Kidney capillary endothelial cell (primary cell): ENCODE measurements around the gene ANKRD34C.
A peak's percentile ranks its signal among the peaks of the same experiment; 100 is the strongest.

Experiments used
- DNase-seq: peaks from one replicate; pipeline ENCODE4 v3.0.0-alpha.2; 2018; ENCODE audit warnings: low spot score

The ANKRD34C gene

DNA sequence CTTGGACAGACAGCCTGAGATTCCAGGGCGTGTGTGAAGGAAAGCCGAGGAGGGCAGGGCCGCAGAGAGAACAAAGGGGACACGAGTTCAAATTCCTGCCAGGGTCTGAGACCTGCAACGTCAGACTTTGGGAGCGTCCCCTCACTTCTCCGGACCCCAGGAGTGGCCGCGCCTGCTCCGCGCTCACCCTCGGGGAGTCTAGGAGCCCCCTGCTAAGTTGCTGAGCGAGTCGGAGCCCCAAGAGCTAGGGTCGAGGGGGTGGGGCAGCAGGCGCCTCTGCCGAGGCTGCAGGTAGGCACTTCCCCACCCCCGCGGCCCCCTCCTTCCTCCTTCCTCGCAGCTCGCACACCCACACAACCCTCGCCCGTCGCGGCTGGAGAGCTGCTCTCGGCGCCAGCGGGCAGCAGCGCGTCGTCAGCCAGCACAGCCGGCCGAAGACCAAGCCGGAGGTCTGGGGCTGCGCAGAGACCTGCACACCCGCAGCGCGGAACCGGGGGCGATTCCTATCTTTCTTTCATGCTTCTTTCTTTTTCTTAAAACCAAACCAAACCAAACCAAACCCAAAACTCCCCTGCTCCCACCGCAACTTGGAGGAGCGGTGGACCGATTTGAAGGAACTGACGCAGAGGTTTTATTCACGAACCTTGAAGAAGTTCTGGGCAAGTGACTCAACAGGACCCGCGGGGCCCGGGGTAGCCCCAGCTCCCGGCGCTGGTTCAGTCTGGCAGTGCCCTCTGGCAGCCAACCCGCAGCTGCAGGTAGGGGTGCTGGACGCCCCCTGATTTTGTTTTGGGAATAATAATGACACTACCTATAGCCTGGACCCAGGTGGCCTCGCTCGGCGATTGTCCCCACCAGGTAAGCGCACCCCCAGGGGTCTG, at the start of gene ANKRD34C:
Gene ANKRD34C (plus strand): TSS at position 352 of the 881 bp plus-strand sequence. CDS start 10,563 bp downstream, outside the sequence.
- no peak for DNase-seq

DNA sequence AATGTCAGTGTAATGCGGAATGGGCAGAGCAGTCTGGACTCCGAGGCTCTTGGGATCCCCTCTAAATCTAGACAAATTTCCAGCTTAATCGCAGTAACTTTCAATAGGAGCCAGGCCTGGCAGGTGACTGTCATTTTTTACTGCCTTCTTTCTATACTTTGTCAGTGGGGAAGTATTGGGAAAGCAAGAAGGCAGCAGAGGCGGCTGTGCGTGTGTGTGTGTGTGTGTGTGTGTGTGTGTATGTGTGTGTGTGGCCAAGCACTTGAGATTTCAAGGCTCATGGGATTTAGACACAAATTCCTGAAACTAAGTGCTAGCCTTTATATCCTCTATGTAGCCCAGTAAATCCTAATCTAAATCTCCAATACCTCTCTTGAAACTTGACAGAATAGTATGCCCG, 49.3 kb upstream of the ANKRD34C start:
- DNase-seq: no peak

DNA sequence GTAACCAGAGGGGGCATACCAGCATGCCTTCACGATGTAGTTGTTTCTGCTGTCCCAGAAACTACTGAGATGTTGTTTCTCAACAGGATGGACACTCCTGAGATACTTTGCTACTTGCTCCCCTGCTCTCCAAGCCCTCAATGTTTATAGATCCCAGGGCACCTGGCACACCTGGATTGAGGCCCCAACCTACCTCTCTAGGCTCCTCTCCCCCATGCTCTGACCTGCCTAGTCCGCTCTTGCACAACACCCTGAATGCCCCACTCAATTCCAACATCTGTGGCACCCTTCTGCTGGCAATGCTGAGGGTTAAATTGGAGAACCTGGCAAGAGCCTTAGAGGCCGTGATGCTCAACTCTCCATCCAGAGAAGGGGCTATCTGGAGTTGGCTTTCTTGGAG, 42.5 kb upstream of the ANKRD34C start:
- no peak for DNase-seq

DNA sequence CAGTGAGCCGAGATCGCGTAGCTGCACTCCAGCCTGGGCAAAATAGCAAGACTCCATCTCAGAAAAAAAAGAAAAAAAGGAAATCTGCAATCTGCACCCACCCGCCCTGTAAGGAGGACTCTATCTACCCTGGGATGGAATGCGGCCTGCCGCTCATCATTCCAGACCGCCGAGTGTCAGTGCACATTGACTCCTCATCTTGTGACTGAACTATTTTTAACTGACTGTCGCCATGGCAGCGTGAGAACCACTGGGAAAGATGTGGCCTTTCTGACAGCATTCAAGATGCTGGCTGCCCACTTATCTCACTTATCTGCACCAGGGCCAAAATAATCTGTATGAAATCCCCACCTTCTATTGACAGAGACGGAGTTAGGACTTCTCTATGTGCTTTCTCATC, 38.8 kb upstream of the ANKRD34C start:
- DNase-seq: no peak

DNA sequence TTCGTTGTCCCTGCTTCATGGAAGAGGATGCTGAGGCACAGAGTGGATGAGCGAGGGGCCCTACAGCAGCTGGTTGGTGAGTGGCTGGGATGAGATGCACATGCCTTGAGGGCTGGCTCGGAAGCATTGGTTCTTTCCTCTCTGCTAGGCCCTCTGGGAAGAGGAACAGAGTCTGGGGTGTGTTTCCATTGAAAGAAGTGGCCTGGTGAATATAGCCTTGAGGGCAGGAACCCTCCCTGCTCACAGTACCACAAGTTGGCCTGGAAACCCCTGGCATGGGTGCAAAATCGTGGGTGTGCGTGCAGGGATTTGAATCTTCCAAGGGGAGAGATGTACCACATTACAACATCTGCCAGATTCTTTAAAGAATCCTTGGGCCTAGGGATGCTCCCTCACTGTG, 37.6 kb upstream of the ANKRD34C start:
- DNase-seq: no peak

DNA sequence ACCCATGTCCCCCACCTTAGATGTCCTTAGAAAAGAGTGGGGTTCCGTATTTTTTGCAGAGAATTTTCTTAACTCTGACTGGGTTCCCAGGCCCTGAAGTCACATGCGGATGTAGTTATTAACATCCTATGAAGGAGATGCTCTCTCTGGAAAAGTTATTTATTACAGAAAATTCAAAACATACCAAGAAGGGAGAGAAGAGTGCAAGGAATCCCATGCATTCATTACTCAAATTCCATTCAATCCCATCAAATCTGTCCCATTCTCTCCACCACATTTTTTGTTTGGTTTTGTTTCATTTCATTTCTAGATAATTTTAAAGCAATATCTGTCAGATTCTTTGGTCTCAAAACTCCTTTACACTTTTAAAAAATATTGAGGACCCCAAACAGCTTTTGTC, 34.3 kb upstream of the ANKRD34C start:
- no peak for DNase-seq

DNA sequence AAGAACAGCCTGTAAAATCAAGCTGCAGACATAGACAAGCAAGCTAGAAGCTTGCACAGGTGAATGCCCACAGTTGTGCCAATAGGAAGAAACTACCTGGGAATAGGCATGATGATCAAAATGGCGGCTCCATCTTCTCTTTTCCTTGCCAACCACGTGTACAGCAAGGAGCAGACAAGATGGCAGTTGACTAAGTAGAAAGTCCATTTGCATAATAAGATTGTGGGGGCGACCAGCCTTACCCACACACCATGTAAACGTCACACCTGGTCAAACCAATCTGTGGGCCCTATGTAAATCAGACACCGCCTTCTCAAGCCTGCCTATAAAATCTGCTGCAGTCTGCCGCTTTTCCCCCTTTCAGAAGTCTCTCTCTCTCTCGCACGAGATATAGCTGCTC, 25.1 kb upstream of the ANKRD34C start:
- no peak for DNase-seq

DNA sequence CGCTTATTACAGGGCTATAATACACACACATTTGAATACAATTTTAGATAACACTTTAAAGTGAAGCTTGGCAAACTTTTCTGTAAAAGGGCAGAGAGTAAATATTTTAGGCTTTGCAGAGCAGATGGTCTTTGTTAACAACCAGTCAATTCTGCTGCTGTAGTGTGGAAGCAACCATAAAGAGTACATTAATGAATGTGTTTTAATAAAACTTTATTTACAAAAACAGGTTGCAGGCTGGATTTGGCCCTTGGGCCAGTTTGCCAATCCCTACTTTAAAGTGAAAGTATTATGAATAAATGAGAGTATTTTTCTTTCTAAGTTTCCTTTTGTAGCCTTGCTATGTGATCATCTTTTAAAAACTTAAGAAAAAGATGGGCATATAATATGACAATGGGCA, 20.7 kb upstream of the ANKRD34C start:
- no peak for DNase-seq

DNA sequence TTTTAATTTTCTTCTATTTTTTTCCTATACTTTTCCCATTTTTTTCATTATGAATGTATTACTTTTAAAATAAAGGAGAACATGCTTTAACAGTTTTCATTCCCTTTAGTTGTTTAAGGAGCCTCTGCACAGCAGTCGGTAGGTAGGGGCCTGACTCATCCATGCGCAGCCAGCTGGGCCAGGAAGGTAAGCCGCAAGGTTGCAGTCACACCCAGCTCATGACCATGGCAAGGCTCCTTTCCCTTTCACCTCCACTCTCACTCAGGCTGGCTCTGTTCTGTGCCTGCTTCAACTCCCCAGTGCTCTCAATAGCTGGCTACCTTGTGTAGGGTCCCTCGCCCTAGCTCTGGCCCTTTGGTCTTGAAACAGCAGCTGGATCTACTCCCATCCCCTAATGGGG, 17.4 kb upstream of the ANKRD34C start:
- DNase-seq: no peak

DNA sequence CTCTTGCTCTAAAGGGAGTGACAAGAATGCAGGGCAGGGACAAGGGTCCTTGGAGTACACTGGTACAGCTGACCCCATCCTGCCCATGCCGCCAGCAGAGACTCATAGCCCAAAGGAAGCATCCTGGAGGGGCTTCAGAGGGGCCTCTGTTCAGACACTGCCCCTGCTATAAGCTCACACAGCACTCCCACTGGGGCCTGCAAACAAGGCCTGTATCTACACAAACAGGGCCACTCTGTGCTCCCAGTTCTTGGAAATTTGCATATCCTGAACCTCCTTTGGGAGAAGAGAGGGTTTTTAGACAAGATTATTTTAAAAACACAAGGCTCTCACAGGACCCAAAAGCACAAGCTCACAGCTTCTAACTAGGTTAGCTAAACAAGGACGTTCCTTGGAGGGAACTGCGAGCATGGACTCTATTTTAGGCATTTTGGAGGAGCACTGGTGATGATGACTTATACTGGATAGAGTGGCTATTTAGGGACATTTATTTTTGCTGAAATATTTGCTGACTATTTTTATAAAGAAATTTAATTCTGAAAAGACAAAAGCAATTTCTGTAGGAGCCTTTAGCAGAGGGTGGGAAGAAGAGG, 16.4 kb upstream of the ANKRD34C start:
- no peak for DNase-seq

DNA sequence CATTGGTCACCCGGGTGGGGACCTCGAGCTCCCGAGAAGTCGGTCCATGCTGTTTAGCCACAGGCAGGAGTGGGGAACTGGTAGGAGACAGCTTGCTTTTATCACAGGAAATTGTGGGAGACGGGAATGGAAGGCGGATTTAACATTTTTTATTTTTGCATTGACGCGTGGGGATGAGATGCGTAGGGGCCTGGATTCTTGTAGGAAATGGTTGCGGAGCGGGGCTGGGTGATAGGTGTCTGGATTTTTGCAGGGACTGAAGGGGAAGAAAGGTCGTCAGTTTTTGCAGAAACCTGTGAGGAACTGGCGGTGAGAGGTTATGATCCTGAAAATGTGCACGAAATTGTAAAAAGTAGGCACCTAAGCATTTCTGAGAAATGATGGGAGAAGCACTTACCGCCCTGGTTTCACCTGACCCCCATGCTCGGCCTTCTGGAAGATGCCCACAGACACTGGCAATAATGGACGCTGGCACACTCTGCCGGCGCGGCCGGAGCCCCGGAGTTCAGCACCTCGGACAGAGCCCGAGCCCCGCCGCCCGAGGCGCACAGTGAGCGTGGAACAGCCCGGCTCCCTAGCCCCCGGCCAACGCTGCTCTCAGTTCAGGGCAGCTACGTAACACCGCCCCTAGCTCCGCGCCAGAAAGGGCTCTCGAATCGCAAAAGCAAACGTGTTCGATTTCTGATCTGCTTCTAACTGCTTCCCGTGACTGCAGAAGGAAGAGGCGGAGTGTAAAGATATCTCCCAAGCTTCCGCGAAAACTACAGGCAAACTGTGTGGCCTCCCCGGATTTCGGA, 928 bp downstream of the ANKRD34C start:
- DNase-seq: peak; percentile 24

DNA sequence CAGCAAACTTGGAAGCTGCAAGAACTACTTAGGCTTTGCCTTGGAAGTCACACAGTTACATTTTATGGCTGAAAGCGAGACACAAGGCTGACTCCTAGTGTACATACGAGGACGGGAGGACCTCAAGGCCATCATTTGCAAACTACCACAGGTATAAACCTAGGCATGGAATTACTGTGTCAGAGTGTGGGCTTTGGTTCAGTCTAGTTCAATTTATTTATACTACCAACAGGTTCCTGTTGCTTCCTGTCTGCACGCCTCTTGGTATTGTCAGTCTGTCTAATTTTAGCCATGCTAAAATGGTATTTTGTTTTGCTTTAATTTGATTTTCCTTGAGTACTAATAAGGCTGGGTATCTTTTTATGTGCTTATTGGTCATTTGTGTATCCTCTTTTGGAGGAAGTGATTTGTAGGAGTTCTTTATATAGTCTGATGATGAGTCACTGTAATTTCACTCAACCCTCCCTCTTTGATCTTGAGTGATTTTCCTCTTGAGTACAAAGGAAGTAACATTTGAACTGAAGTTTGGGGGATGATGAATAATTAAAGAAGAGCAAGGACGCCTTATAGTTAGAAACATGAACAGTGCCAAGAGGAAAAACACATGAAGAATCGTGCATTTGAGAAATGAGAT, 8.2 kb downstream of the ANKRD34C start:
- peak; percentile 49 for DNase-seq

DNA sequence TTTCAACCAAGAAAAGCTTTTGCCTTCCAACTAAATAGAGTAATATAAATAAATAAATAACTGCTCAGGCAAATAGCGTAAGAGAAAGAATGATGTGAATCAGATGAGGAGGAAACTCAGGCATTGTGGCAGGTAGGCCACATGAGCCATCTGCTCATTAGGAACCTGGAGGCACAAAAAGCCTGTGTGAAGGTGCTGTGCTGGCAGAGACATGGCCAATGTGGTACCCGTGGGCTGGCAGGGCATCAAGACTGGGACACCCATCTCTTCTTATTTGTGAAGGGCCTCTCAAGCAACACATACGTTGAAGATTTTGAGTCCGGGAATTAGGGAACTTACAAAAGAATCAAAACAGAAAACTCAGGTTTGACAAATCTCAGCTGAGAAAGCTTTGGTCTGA, 9.5 kb downstream of the ANKRD34C start:
- DNase-seq: no peak

DNA sequence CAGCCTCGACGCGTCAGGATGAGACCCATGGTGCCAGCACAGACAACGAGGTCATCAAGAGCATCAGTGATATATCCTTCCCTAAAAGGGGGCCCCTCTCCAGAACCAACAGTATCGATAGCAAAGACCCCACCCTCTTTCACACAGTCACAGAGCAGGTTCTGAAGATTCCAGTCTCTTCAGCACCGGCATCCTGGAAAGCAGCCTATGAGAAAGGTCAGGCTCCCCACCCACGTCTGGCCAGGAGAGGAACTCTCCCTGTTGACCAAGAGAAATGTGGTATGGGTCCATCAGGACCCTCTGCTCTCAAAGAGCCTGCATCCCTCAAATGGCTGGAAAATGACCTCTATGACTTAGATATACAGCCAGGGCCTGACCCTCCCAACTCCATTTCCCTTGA, 11.6 kb downstream of the ANKRD34C start:
- no peak for DNase-seq

DNA sequence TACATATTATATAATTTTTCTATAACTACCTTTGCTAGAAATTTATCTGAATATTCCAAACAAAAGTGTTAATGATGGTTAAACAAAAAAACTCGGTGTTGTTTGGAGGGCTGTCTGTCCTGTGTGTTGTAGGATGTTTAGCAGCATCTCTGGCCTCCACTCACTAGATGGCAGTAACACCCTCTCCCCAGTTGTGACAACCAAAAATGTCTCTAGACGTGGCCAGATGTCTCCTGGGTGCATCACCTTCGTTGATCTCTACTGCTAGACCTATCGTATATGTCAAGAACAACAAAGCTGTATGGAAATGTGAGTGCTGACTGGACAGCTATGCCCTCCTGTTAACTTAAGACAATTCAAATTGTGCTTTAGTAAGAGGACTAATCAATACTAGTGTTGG, 14.1 kb downstream of the ANKRD34C start:
- DNase-seq: no peak

DNA sequence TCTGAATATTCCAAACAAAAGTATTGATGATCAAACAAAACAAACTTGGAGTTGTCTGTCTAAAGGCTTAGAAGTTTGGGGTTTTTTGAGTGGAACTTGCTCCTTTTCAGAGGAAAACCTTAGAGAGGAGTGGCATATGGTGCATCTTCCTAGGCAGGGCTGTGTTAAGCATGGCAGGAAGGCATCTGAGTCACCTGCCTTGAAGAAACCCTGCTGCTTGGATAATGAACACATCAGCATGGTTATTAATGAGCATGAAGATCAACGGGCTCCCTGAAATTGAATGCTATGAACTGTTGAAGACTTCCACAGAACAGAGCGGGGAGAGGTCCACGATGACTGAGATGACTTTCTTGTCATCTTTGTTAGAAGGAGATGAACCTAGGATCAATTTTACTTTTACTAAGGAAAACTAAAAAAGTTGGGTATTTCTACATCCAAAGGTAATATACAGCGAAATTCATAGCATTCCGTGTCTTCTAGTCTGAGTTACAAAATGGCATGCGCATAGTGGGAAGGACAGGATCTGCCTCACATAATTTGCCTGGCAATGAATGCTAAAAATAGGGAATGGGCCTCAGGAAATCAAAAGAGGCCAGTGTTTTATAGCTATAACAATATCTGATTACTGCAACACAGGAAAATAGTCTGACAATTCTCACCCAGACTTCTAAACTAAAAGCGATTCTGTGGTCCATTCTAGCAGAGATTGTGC, 16.8 kb downstream of the ANKRD34C start:
- no peak for DNase-seq

DNA sequence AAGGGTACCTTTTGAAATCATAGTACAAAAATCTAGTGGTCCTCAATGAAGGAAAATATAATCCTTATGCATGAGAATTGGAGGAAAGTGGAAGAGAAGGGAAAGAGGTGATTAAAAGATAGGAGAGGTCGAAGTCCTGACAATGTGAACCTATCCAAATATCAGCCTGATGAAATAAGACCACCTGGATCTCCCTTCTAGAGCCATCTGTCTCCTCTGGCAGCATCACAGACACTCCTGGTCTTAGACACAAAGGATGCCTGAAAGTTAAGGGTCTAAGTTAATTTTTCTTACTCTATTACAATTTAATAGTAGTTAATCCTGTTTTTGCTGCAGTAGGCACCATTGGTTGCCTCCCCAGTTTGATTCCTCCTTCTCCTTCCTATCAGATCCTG, 17.3 kb downstream of the ANKRD34C start:
- no peak for DNase-seq

DNA sequence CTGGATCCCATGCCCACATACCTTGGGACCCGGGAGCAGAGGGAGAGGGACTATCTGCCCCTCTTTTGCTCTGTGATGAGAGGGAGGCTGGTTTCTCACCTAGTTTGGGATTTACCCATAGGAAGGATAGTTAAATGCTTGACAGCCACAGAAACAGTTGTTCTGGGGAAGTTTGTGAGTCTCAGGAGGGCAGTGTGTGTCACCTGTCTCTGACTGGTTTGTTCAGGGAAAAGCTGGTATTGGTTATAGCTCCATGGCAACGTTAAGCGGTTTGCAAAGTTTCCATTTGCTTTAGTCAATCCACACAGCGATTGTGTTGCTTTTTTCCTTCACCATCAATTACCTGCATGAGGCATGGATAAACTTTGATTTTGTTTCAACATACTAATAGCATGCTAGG, 24.7 kb downstream of the ANKRD34C start:
- no peak for DNase-seq

DNA sequence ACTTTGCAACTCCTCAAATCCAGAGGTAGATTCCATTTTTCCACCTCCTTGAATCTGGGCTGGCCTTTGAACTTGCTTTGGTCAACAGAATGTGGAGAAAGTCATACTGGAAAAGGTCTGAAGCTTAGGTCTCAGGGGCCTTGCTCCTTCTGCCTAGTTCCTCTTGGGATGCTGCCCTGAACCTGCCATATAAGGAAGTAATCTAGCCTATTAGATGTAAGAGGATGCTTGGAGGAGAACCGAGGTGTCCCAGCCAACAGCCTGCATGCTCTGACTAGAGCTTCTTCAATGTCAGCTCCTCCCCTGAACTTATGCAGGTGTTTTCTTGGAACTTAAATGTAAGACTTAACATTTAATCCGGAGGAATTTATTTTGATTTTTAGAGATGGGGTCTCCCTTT, 26.4 kb downstream of the ANKRD34C start:
- DNase-seq: no peak

DNA sequence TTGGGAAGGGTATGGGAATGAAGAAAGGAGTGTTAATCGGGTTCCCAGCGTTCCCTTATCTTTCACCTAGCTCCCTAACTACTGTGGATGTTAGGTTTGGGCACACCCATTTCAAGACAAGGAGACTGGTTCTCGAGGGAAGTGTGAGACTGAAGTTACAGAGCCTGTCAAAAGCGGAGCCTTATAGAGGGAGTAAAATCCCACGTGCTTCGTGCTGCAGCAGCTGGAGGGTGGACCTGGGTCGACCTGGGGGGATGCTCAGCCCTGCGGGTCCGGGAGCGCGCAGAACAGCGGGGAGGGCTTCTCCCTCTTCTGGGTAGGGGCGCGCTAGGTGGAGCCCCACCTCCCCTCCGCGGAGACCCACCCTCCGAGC, 28.1 kb downstream of the ANKRD34C start:
- no peak for DNase-seq

DNA sequence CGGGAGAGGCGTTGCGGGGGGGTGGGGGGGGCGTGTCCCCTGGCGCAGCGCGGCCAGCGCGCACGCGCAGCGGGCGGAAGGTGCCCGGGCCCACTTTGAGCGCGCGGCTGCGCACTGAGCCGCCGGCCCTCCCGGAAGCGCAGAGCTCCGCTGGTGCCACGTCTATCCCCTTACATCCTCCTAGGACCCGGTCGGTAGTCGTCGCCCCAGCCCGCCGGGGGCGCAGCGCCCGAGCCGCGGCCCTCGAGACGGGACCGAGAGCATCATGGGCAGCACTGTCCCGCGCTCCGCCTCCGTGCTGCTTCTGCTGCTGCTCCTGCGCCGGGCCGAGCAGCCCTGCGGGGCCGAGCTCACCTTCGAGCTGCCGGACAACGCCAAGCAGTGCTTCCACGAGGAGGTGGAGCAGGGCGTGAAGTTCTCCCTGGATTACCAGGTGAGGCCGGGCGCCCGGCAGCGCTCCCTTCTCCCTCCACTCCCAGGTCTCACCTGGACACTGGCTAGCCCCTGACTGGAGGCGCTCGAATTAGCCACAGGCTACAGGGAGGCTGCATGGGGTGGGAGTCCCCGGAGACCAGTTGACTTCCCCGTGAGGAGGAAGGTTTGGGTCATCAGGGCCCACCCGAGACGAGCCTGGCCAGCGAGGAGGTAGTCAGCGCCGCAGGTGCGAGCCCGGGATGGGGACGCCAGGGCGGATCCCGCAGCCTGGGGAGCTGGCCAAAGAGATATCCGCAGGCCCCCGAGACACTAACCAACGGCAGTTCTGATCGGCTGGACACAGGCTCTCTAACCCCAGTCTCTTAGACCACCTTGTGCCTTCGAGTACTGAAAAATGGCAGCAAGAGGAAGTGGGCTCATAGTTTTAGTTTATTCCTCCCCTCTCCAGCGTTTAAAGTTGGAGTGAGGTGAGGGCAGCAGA, 28.7 kb downstream of the ANKRD34C start, which contains the start of gene TMED3:
Gene TMED3 (plus strand): TSS at position 128 of the 916 bp plus-strand sequence. CDS start 138 bp downstream, at position 266.
- peak; percentile 78 for DNase-seq
